ENCODE measurements around the gene COG2.
"Not testable (repeated sequence)": the region's sequence is repeated elsewhere in the genome, so short reads cannot be mapped to it uniquely, and the experiment has no call there.

Gene COG2

DNA sequence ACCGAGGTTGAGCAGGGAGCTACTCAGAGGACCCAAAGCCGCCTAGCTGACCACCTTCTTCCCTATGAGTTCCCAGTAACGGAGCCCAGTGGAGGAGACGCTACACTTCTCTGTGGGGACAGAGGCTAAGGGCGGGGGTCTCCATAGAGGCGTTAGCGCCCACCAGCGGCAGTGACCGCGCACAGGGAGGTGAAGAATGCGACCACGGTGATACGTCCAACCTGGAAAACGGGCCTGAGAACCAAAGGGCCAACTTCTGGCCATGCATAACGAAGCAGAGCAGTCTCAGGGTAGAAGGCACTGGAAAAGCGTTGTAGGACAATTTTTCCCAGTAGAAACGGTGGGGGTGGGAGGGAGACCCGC is 400 bp upstream of the COG2 start:
- peaks cover 0 to 2% of the 10 kb centered on the region in 2 donors for H3K27me3 ChIP-seq (ENCODE audit: control insufficient read depth in 2 of 2, insufficient read depth in 2 of 2, low read length in 2 of 2)
- H3K9ac ChIP-seq (ENCODE audit: low read depth in 1 of 2, low read length in 2 of 2) = peak overlapping the region in 1 of 2 donors; percentile 12
- H3K36me3 ChIP-seq (ENCODE audit: control insufficient read depth in 2 of 2, insufficient read depth in 2 of 2, low read length in 2 of 2) = peaks cover 8% of the 10 kb centered on the region in 2 donors
- peak overlapping the region; percentile 76 to 98 for H3K4me3 ChIP-seq (ENCODE audit: low read length in 2 of 2)
- no peaks in the 10 kb centered on the region for H3K9me3 ChIP-seq (ENCODE audit: control insufficient read depth in 2 of 2, low read length in 2 of 2)
- peaks cover 16 to 31% of the 10 kb centered on the region in 2 donors for H3K4me1 ChIP-seq (ENCODE audit: control insufficient read depth in 2 of 2, insufficient read depth in 2 of 2, low read length in 2 of 2)
- H3K27ac ChIP-seq (ENCODE audit: low read depth in 2 of 2, low read length in 2 of 2) = no peak overlapping the region

DNA sequence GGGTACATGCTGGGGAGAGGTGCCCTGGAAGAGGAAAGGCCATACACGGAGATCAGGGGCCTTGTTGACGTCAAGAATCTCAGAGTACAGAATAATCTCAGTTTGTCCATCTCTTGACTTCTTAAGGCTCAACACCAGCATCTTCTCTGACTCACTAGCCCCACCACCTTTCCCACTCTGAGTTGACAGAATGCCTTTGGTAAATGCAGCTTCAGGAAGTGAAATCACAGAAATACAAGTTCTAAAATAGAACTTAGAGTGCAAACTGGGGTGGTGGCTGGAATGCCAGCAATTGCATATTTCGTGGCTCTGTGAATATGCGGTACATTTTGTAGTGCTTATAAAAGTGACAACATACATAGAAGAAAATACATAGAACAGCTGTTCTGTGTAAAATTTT is 1.6 kb downstream of the COG2 start:
- Histone ChIP-seq H3K27me3 (ENCODE audit: control insufficient read depth in 2 of 2, insufficient read depth in 2 of 2, low read length in 2 of 2) (peaks cover 0 to 2% of the 10 kb centered on the region in 2 donors), H3K9me3 (ENCODE audit: control insufficient read depth in 2 of 2, low read length in 2 of 2) (no peaks in the 10 kb centered on the region), H3K4me3 (ENCODE audit: low read length in 2 of 2) (peak overlapping the region; percentile 76 to 98), H3K27ac (ENCODE audit: low read depth in 2 of 2, low read length in 2 of 2) (peak overlapping the region; percentile 53 to 76), H3K9ac (ENCODE audit: low read depth in 1 of 2, low read length in 2 of 2) (peak overlapping the region; percentile 14 to 72), H3K36me3 (ENCODE audit: control insufficient read depth in 2 of 2, insufficient read depth in 2 of 2, low read length in 2 of 2) (peaks cover 8 to 12% of the 10 kb centered on the region in 2 donors), H3K4me1 (ENCODE audit: control insufficient read depth in 2 of 2, insufficient read depth in 2 of 2, low read length in 2 of 2) (peaks cover 16 to 31% of the 10 kb centered on the region in 2 donors)

DNA sequence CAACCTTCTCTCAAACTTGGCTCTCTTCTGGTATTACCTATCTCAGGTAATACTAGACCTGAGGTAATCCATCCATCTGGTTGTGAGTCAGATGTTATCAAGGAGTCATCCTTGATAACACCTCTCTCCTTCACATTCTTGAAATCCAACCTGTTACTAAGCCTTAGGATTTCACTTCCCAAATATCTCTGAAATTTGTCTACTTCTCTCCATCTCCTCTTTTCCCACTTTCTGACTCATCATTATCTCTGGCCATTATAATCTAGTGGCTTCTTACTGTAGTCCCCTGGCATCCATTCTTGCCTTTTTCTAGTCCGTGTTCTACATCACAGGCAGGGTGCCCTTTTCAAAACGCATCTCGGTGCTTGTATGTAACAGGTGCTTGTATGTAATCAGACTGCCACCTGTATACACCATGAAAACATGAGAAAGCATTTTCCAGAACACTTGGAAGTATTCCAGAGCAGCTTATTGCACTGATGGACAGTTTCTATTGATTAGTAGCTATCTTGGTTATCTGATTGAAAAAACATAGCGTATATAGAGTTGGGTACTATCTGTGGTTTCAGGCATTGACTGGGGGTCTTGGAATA is 4.5 kb downstream of the COG2 start:
- Histone ChIP-seq H3K9me3 (ENCODE audit: control insufficient read depth in 2 of 2, low read length in 2 of 2) (no peaks in the 10 kb centered on the region), H3K27me3 (ENCODE audit: control insufficient read depth in 2 of 2, insufficient read depth in 2 of 2, low read length in 2 of 2) (no peaks in the 10 kb centered on the region), H3K4me3 (ENCODE audit: low read length in 2 of 2) (no peak overlapping the region), H3K36me3 (ENCODE audit: control insufficient read depth in 2 of 2, insufficient read depth in 2 of 2, low read length in 2 of 2) (peaks cover 8 to 12% of the 10 kb centered on the region in 2 donors), H3K27ac (ENCODE audit: low read depth in 2 of 2, low read length in 2 of 2) (no peak overlapping the region), H3K4me1 (ENCODE audit: control insufficient read depth in 2 of 2, insufficient read depth in 2 of 2, low read length in 2 of 2) (peaks cover 16 to 31% of the 10 kb centered on the region in 2 donors), H3K9ac (ENCODE audit: low read depth in 1 of 2, low read length in 2 of 2) (no peak overlapping the region)

DNA sequence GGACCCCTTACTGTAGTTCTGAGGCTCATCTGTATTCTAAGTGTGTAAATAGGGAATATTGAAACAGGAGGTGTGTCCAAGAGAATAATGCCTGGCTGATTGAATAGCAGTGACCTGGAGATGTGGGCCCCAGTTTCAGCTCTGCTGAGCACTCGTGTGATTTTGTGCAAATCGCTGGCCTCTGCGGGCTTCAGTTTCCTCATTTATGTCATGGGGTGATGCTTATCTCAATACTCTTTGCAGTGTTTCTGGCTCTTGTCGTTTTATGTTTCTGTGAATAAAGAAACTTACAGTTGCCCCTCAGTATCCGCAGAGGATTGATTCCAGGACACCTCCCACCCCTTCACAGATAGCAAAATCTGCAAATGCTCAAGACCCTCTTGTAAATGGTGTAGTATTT is 5.0 kb downstream of the COG2 start:
- no peak overlapping the region for H3K4me3 ChIP-seq (ENCODE audit: low read length in 2 of 2)
- H3K36me3 ChIP-seq (ENCODE audit: control insufficient read depth in 2 of 2, insufficient read depth in 2 of 2, low read length in 2 of 2) = peaks cover 8 to 12% of the 10 kb centered on the region in 2 donors
- H3K9me3 ChIP-seq (ENCODE audit: control insufficient read depth in 2 of 2, low read length in 2 of 2) = no peaks in the 10 kb centered on the region
- no peaks in the 10 kb centered on the region for H3K27me3 ChIP-seq (ENCODE audit: control insufficient read depth in 2 of 2, insufficient read depth in 2 of 2, low read length in 2 of 2)
- H3K4me1 ChIP-seq (ENCODE audit: control insufficient read depth in 2 of 2, insufficient read depth in 2 of 2, low read length in 2 of 2) = peaks cover 13 to 28% of the 10 kb centered on the region in 2 donors
- H3K27ac ChIP-seq (ENCODE audit: low read depth in 2 of 2, low read length in 2 of 2) = no peak overlapping the region
- no peak overlapping the region for H3K9ac ChIP-seq (ENCODE audit: low read depth in 1 of 2, low read length in 2 of 2)

DNA sequence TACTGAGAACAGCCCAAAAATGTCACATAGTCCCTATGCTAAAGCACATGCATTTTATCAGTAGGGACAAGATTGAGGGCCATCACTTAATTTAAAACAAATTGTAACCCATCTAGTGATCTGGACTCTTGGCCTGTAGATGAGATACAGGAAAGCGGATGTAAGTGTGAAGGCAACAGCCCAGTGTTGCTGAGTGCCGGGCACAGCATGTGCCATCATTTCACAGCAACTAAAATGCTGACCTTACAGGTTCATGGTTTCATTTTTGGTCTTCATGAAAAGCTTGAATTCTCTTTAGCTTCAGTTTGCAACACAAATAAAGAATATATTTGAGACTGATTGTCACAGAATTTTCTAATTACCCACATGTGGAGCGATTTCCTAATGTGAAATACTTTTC is 5.8 kb downstream of the COG2 start:
- H3K9ac ChIP-seq (ENCODE audit: low read depth in 1 of 2, low read length in 2 of 2) = no peak overlapping the region
- peaks cover 8 to 12% of the 10 kb centered on the region in 2 donors for H3K36me3 ChIP-seq (ENCODE audit: control insufficient read depth in 2 of 2, insufficient read depth in 2 of 2, low read length in 2 of 2)
- H3K4me3 ChIP-seq (ENCODE audit: low read length in 2 of 2) = no peak overlapping the region
- H3K4me1 ChIP-seq (ENCODE audit: control insufficient read depth in 2 of 2, insufficient read depth in 2 of 2, low read length in 2 of 2) = peaks cover 13 to 28% of the 10 kb centered on the region in 2 donors
- H3K27me3 ChIP-seq (ENCODE audit: control insufficient read depth in 2 of 2, insufficient read depth in 2 of 2, low read length in 2 of 2) = no peaks in the 10 kb centered on the region
- H3K9me3 ChIP-seq (ENCODE audit: control insufficient read depth in 2 of 2, low read length in 2 of 2) = no peaks in the 10 kb centered on the region
- no peak overlapping the region for H3K27ac ChIP-seq (ENCODE audit: low read depth in 2 of 2, low read length in 2 of 2)

DNA sequence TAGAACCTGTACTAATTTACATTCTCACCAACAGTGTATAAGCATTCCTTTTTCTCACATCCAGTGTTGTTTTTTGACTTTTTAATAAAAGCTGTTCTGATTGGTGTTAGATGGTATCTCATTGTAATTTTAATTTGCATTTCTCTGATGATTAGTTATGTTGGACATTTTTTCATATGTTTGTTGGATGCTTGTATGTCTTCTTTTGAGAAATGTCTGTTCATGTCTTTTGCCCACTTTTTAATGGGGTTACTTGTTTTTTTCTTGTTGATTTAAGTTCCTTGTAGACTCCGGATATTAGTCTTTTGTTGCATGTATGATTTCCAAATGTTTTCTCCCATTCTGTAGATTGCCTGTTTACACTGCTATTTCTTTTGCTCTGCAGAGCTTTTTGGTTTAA is 8.0 kb downstream of the COG2 start:
- peaks cover 7 to 11% of the 10 kb centered on the region in 2 donors for H3K36me3 ChIP-seq (ENCODE audit: control insufficient read depth in 2 of 2, insufficient read depth in 2 of 2, low read length in 2 of 2)
- H3K27ac ChIP-seq (ENCODE audit: low read depth in 2 of 2, low read length in 2 of 2) = no peak overlapping the region
- H3K4me3 ChIP-seq (ENCODE audit: low read length in 2 of 2) = no peak overlapping the region
- no peaks in the 10 kb centered on the region for H3K9me3 ChIP-seq (ENCODE audit: control insufficient read depth in 2 of 2, low read length in 2 of 2)
- no peaks in the 10 kb centered on the region for H3K27me3 ChIP-seq (ENCODE audit: control insufficient read depth in 2 of 2, insufficient read depth in 2 of 2, low read length in 2 of 2)
- no peak overlapping the region for H3K9ac ChIP-seq (ENCODE audit: low read depth in 1 of 2, low read length in 2 of 2)
- peaks cover 0 to 9% of the 10 kb centered on the region in 2 donors for H3K4me1 ChIP-seq (ENCODE audit: control insufficient read depth in 2 of 2, insufficient read depth in 2 of 2, low read length in 2 of 2)

DNA sequence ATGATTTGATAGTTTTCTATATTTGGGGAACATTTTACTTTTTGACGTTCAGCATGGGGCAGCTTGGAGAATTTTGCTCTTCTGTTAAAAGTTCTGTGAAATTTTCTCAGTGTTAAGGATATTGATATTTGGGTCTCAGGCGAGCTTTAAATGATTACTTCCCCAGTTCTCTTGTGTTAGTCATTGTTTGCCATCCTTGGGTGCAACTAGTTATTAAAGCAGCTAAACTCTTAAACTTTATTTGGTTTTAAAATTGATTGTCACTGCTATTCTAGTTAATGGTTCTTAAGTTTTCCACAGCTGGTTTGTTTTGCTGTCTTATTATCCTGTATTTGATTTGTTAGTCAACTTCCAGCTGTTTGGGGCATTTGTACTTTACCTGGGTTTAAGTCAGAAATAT is 9.0 kb downstream of the COG2 start:
- Histone ChIP-seq H3K4me1 (ENCODE audit: control insufficient read depth in 2 of 2, insufficient read depth in 2 of 2, low read length in 2 of 2) (peaks cover 0 to 2% of the 10 kb centered on the region in 2 donors), H3K9me3 (ENCODE audit: control insufficient read depth in 2 of 2, low read length in 2 of 2) (no peaks in the 10 kb centered on the region), H3K36me3 (ENCODE audit: control insufficient read depth in 2 of 2, insufficient read depth in 2 of 2, low read length in 2 of 2) (peaks cover 4 to 7% of the 10 kb centered on the region in 2 donors), H3K27me3 (ENCODE audit: control insufficient read depth in 2 of 2, insufficient read depth in 2 of 2, low read length in 2 of 2) (no peaks in the 10 kb centered on the region), H3K4me3 (ENCODE audit: low read length in 2 of 2) (no peak overlapping the region), H3K9ac (ENCODE audit: low read depth in 1 of 2, low read length in 2 of 2) (no peak overlapping the region), H3K27ac (ENCODE audit: low read depth in 2 of 2, low read length in 2 of 2) (no peak overlapping the region)

DNA sequence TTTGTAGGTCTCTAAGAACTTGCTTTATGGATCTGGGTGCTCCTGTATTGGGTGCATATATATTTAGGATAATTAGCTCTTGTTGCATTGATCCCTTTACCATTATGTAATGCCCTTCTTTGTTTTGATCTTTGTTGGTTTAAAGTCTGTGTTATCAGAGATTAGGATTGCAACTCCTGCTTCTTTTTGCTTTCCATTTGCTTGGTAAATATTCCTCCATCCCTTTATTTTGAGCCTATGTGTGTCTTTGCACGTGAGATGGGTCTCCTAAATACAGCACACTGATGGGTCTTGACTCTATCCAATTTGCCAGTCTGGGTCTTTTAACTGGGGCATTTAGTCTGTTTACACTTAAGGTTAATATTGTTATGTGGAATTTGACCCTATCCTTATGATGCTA is 14.4 kb downstream of the COG2 start:
- not testable (repeated sequence) for H3K27me3 ChIP-seq (ENCODE audit: control insufficient read depth in 2 of 2, insufficient read depth in 2 of 2, low read length in 2 of 2); H3K4me1 ChIP-seq (ENCODE audit: control insufficient read depth in 2 of 2, insufficient read depth in 2 of 2, low read length in 2 of 2); H3K4me3 ChIP-seq (ENCODE audit: low read length in 2 of 2); H3K9me3 ChIP-seq (ENCODE audit: control insufficient read depth in 2 of 2, low read length in 2 of 2); H3K9ac ChIP-seq (ENCODE audit: low read depth in 1 of 2, low read length in 2 of 2); H3K27ac ChIP-seq (ENCODE audit: low read depth in 2 of 2, low read length in 2 of 2)
- H3K36me3 ChIP-seq (ENCODE audit: control insufficient read depth in 2 of 2, insufficient read depth in 2 of 2, low read length in 2 of 2) = peaks cover 14 to 17% of the 10 kb centered on the region in 2 donors

DNA sequence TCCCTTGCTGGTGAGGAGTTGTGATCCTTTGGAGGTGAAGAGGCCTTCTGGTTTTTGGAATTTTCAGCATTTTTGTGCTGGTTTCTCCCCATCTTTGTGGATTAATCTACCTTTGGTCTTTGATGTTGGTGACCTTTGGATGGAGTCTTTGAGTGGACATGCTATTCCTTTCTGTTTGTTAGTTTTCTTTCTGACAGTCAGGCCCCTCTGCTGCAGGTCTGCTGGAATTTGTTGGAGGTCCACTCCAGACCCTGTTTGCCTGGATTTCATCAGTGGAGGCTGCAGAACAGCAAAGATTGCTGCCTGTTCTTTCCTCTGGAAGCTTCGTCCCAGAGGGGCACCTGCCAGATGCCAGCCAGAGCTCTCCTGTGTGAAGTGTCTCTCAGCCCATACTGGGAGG is 15.8 kb downstream of the COG2 start:
- not testable (repeated sequence) for H3K9ac ChIP-seq (ENCODE audit: low read depth in 1 of 2, low read length in 2 of 2); H3K27ac ChIP-seq (ENCODE audit: low read depth in 2 of 2, low read length in 2 of 2); H3K9me3 ChIP-seq (ENCODE audit: control insufficient read depth in 2 of 2, low read length in 2 of 2); H3K27me3 ChIP-seq (ENCODE audit: control insufficient read depth in 2 of 2, insufficient read depth in 2 of 2, low read length in 2 of 2); H3K4me1 ChIP-seq (ENCODE audit: control insufficient read depth in 2 of 2, insufficient read depth in 2 of 2, low read length in 2 of 2); H3K4me3 ChIP-seq (ENCODE audit: low read length in 2 of 2)
- peaks cover 19 to 25% of the 10 kb centered on the region in 2 donors for H3K36me3 ChIP-seq (ENCODE audit: control insufficient read depth in 2 of 2, insufficient read depth in 2 of 2, low read length in 2 of 2)

DNA sequence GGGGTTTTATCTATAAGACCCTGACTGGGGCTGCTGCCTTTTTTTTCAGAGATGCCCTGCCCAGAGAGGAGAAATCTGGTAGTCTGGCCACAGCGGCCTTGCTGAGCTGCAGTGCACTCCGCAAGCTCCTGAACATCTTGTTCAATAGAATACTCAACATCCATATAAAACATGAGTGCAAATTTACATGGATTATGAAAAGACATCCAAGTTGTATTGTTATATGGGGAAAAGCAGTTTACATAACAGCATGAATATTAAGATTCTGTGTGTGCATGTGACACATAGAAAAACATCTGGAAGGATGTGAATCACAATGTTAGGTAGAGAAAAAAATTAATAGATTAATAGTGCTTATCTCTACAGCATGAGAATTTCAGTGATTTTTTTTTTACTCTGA is 16.4 kb downstream of the COG2 start:
- no peaks in the 10 kb centered on the region for H3K4me1 ChIP-seq (ENCODE audit: control insufficient read depth in 2 of 2, insufficient read depth in 2 of 2, low read length in 2 of 2)
- H3K27ac ChIP-seq (ENCODE audit: low read depth in 2 of 2, low read length in 2 of 2) = no peak overlapping the region
- no peak overlapping the region for H3K9ac ChIP-seq (ENCODE audit: low read depth in 1 of 2, low read length in 2 of 2)
- no peaks in the 10 kb centered on the region for H3K9me3 ChIP-seq (ENCODE audit: control insufficient read depth in 2 of 2, low read length in 2 of 2)
- H3K36me3 ChIP-seq (ENCODE audit: control insufficient read depth in 2 of 2, insufficient read depth in 2 of 2, low read length in 2 of 2) = peaks cover 24 to 25% of the 10 kb centered on the region in 2 donors
- no peak overlapping the region for H3K4me3 ChIP-seq (ENCODE audit: low read length in 2 of 2)
- H3K27me3 ChIP-seq (ENCODE audit: control insufficient read depth in 2 of 2, insufficient read depth in 2 of 2, low read length in 2 of 2) = no peaks in the 10 kb centered on the region

DNA sequence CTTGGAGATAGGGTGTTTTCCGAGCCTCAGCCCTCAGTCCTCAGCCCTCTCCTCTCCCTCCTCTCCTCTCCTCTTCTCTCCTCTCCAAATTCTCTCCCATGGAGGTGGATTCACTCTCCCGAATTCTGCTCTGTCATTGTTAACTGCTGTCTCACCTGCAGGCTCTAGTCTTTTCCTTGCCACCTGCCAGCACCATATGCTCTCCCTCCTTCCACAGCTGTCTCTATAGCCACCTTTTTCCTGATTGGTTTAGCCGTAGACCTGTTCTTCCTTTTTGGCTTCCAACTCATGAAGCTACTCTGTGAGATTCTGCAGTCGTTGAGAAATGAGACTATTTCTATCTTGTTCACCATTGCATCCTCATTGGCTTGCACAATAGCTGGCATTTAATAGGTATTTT is 19.7 kb downstream of the COG2 start:
- H3K9me3 ChIP-seq (ENCODE audit: control insufficient read depth in 2 of 2, low read length in 2 of 2) = no peaks in the 10 kb centered on the region
- H3K9ac ChIP-seq (ENCODE audit: low read depth in 1 of 2, low read length in 2 of 2) = no peak overlapping the region
- H3K4me1 ChIP-seq (ENCODE audit: control insufficient read depth in 2 of 2, insufficient read depth in 2 of 2, low read length in 2 of 2) = no peaks in the 10 kb centered on the region
- H3K27ac ChIP-seq (ENCODE audit: low read depth in 2 of 2, low read length in 2 of 2) = no peak overlapping the region
- no peak overlapping the region for H3K4me3 ChIP-seq (ENCODE audit: low read length in 2 of 2)
- peaks cover 47 to 51% of the 10 kb centered on the region in 2 donors for H3K36me3 ChIP-seq (ENCODE audit: control insufficient read depth in 2 of 2, insufficient read depth in 2 of 2, low read length in 2 of 2)
- H3K27me3 ChIP-seq (ENCODE audit: control insufficient read depth in 2 of 2, insufficient read depth in 2 of 2, low read length in 2 of 2) = no peaks in the 10 kb centered on the region

Data from mucosa of rectum (tissue), 2 donors.